NCI-H187 treated with DMSO at 0.1 percent for 48 hours (cell line): ENCODE measurements around the gene GSE1.

ENCODE experiments used
- DNase-seq: peaks from one replicate; lab custom pipeline; 2025; lab: John Stamatoyannopoulos, UW

GSE1 gene

DNA sequence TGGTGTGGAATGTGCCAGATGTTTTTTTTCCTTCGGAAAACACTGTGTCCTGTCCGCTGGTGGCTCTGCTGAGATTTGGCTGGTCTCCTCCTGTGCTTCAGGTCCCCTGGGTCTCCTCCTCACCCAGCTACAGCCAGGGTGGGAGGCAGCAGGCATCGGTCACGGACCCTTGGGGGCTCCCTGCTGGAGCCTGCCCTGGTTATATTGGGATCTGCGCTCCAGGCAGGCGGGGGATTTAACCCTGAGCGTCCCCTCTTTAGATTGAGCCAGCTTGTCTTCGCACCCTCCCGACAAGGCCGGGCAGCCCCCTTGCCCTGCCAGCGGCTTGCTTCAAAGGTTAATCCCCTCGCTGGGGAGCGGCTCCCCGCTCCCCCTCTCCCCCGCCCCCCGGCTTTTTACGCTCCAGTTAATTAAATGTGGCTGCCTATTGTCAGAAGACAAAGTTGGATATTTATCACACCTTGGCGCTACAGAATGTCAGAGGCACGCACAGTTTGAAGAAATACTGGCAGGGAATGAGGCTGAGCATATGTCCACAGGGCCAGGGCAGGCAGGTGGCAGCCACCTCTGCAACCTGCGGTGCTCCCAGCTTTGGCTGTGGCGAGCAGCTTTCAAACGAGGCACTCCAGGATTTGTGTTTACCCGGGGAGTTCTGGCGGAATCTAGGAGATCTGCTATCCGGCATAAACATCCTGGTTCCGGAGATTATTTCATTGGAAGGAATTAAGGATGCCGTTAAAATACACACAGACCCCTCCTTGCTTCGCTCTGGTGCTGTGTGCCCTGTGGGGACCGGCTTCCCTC, 38.2 kb upstream of the GSE1 start:
- no peak for DNase-seq

DNA sequence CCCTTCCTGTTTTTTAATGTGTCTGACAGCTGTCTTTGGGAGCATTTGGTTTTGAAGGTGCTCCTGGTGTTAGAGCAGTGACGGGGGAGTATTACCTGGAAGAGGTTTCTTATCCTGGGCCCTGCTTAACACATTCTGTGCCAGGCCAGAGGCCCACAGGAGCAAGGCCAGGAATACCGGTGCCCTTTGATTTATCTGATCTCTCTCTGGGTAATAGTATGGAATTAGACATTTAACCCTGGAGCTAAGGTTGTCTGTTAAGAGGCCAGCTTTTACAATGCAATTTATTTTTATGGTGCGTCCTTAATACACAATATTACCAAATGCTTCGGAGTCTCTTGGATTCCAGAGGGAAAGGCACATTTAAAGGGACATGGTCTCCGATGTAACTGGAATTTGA, 37.2 kb upstream of the GSE1 start:
- DNase-seq, result no peak

DNA sequence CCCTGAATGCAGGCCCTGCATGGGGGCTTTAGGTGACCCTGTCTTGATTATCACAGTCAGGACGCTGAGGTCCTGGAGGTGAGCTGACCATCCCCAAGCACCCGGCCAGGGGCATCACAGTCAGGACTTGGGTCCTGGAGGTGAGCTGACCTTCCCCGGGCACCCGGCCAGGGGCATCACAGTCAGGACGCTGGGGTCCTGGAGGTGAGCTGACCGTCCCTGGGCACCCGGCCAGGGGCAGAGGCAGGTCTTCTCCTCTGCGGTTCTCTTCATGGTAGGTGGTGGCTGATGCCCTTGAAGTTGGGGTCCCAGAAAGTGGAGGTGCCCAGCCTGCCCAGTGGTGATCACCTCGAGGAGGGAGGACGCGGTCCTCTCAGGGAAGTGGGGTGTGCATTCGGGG, 36.2 kb upstream of the GSE1 start:
- no peak for DNase-seq

DNA sequence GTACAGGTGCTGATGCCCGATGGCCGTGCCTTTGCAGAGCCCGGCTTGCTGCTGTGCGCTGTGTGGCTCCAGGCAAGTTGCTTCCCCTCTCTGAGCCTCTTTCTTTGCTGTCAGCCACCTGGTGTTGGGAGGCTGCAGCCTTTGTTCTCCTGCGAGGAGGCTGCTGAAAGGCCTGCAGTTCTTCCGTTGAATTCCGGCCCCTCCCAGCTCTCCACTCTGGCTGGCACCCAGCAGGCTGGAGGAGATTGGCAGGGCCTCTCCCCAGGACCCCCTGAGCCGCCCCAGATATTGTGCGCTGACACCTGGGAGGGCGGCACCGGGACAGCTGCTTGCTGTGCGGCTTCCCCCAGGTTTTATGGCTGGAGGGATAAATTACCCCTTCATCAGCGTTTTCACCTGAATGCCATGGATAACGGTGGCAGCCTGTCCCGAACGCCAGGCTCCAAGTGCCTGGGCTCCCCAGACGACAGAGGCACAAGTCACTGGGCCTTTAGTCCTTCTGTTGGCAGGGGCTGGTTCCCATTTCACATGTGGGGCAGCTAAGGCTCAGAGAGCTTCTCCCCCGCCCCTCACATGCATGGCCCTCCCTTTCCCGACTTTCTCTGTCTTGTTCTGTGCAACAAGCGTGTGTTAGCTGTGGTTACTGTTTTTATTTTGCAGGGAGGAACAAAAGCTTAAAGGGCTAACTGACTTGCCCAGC, 35.1 kb upstream of the GSE1 start:
- DNase-seq, result no peak

DNA sequence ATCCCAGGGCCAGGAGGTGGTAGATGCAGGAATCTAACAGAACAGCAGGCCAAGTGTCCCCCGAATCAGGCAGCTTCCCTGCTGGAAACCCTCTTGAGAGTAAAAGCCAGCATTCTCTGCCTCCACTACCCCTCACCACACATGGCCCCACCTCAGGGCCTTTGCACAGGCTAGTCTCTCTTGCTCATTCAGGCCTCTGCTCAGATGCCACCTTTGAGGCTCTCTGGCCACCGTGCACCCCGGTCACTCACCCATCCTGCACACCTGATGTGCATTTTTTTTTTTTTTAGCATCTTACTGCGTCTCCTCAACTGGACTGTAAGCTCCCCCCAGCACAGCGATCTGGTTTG, 34.5 kb upstream of the GSE1 start:
- DNase-seq, result no peak

DNA sequence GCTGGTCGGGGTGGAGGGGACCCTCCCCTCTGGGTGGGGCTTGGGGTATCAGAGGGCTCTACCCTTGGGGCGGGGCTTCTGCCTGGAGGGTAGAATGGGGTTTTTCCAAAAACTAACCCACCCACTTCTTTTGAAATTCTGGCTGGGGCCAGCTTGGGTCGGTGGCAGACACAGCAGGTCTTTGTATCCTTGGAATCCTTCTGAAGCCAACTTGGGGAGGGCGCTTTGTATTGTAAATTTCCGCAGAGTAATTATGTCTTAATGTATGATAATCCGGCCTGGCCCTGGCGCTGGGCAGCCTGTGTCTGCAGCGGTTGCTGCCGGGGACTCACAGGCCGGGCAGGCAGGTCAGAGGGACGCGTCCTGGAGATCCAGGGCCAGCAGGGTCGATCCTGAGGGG, 33.9 kb upstream of the GSE1 start:
- DNase-seq, result no peak

DNA sequence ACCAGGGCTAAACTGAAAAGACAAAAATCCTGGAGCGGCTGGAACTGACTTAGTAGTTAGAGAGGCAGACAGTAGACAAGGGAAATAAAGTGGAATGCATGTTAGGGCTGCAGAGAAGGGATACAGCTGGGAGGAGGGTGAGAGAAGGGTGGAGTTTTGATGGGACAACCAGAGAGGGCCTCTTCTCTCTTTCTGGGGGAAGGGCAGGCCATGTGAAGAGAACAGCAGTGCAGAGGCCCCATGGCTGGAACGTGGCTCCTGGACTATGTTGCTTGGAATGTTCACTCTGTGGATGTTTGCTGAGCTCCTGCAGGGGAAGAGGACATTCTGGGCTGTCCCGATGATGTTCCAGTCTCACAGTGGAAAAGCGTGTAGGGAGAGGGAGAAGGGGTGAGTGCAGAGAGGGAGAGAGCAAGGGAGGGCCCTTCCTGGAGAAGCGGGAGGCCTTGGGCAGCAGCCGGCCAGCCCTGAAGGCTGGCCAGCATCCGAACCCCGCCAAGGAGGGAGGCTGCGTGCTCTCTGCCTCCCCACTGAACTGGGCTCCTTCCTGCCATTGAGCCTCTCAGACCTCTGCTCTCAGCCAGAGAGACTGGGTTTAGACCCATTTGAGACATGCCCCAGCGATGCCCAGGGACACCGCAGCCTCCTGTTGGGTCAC, 33.1 kb upstream of the GSE1 start:
- no peak for DNase-seq

DNA sequence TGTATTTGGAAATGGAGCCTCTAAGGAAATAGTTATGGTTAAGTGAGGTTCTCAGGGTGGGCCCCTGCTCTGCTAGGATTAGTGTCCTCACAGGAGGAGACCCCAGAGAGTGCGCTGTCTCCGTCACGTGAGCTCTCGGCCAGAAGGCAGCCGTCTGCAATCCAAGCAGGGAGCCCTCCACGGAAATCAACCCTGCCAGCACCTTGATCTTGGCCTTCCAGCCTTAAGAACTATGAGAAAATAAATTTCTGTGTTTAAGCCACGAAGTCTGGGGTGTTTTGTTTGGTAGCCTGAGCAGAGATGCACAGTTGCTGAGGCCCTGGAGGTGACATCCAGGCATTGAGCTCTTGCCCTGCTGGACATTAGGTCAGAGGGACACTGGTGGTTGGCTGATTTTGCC, 32.4 kb upstream of the GSE1 start:
- DNase-seq, result no peak

DNA sequence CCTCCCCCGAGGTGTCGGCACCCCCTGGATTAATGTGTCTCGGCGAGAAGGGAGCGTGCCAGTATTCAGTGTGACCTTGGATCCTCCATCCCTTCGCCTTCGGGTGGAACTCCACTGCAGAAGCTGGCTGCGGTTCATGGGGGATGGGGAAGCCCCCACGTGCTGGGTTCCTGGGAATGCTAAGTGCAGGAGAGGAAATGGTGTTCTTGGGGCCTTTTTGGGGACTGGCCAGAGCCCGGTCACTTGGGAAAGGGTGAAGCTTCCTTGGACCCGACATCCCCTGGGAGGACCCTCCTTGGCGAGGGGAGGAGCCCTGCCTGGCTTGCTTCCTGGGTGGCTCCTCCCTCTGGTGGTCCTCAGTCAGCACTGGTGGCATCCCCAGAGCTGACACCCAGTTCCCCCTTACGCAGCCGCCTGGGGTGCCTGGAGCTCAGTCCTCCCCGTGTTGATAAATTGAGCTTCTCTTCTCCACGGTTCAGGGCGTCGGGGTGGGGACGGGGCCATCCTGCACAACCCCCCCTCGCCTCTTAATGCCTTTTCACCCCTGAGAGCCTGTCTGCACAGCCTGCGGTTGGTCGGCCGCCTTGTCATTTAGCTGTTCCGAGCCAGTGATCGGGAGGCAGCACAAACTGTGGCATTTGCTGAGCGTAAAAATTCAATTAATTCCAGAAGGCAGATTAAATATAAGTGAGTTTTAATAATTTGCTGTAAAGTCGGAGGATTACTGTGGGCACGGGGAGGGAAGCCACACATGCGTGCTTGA, 30.7 kb upstream of the GSE1 start:
- no peak for DNase-seq

DNA sequence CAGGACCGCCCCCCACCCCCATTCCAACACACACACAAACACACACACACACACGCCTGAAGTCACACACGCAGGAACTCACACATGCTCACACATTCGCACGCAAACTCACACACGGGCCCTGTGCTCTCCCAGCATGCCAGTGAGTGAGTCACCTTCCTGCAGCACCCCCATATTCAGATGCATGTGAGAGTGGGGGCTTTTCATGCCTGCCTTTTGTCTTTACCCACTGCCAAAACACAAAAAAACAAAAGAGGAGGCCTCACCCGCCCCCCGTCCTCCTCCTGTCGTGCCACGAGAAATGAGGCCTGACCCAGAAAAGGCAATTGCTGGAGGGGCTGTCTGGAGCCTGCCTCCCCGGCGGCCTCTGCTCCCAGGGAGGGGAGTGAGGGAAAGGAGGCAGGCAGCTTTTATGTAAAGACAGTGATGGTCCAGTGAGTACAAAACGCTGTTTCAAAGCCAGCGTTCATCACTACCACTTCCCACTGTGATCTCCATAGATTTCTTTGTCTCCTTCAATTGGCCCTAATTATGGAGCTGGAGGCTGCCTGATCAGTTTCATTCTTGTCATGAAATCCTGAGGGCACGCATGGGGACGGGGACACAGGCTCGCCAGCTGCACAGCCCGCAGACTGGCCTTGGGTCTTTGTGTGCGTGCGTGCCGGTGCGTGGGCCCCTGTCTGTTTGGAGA, 29.5 kb upstream of the GSE1 start:
- DNase-seq, result no peak

DNA sequence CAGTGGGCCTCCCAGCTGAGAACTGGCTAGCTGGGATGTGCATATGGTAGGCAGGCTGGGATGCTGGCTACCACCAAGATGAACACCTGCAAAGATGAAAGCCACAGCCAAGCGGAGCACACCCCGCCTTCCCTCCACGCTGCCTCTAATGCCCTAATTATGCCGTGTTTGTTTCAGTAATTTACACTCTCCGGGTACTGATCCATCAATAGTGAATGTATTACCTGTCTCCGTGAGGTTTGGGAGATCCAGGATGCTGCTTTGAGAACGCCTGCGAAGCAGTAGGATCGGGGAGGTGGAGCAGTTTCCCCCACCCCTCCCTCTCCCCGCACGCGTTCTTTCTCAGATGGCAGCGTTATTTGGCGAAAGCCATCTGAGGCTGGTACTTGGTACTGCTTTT, 28.9 kb upstream of the GSE1 start:
- DNase-seq, result no peak

DNA sequence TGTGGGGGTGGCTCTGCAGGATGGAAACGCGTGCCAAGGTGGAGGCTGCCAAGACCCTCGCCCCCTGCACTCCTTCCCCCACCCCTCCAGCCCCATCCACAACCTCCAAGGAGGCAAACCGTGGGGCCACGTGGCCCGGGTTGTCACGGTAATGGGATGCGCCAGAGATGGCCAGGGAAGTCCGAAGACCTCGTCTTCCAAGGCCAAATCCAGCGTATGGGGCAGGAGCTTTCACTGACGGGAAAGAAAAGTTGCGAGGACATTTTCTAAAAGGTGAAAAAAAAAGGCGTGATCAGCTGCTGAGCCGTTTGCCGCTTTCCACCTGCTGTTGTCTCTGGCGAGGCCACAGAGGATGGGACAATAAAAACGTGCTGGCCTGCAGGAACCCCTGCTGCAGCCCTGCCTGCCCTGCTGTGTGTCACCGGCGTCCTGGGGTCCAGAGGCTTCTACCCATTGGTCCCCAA, 28.3 kb upstream of the GSE1 start:
- DNase-seq, result no peak

DNA sequence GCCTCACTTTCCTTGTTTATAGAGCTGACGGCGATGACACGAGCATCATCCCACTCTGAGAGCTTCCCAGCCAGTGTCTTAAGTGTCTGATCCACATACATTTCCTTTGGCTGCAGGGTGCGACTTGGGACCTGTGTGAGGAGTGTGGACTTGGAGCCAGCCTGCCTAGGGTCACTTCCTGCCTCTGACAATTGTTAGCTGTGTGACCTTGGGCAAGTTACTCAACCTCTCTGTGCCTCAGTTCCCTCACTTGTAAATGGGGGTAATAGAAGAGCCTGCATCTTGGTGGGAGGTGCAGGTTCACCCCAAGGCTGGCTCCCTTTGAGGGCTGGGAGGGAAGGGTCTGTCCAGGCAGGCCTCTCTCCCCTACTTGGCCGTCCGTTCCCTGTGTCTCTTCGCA, 27.4 kb upstream of the GSE1 start:
- DNase-seq, result no peak

DNA sequence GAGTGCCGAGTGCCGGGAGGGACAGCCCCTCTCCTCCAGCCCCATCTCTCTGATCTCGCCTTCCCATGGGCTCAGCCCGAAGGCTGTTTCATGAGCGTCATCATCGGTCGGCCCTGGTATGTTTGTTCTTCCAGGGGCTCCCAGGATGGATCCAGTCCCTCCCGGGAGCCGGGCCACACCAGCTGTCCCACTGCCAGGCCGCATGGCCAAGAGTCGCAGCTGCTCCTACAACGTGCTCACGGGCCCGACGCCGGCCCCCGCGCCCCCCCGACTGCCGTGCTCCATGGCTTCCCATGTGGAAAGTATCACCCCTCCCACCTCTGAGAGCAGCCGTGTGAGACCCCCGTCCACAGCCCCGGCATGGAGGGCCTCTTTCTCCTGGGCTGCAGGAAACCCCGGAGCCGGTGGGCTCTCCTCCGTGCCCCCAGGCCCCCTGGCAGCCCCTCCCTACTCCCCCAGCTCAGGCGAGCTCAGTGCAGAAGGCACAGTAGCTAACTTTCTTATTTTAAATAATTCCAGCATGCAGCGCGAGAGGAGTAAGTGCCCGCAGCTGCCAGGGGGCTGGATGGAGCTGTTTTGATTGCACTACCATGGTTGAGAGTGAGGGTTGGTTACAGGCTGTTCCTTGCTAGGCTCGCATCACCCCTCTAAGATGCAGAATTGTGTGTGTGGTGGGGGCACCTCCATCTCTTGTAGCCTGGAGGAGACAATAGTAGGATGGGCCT, 26.6 kb upstream of the GSE1 start:
- DNase-seq, result no peak

DNA sequence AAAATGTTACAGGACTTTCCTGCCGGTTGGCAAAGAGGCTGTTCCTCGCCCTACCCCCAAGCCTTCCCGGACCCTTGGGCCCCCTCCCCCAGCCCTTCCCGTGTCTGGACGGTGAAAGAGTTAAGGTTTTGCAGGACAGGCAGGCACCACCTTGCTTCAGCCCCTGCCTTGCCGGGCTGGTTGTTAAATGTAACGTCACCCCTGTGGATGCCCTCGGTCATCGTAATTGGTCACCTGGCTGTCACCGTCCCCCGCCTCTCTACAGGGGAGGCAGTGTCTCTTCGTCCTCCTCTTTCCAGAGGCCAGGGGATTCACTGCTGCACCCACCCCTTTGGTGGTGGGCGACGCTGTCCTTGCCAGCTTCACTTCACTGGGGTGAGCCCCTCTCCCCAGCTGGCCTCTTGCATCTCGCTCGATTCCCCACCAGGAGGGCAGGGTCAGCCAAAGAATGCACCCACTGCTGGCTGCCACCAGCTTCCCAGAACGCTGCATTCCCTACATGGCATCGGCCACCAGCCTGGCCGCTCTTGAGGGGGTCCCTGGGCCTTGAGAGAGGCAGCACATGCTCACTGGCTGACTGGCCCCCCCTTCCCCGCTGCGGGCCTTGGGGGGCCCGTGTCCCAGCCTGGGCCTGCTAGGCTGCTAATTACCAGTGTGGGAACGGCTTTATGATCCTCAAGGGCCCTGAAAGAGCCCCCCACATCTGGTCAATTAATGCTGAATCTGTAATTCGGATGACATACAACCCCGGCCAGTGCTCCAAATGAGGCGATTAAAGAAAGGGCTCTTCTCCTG, 25.2 kb upstream of the GSE1 start:
- DNase-seq, result no peak

DNA sequence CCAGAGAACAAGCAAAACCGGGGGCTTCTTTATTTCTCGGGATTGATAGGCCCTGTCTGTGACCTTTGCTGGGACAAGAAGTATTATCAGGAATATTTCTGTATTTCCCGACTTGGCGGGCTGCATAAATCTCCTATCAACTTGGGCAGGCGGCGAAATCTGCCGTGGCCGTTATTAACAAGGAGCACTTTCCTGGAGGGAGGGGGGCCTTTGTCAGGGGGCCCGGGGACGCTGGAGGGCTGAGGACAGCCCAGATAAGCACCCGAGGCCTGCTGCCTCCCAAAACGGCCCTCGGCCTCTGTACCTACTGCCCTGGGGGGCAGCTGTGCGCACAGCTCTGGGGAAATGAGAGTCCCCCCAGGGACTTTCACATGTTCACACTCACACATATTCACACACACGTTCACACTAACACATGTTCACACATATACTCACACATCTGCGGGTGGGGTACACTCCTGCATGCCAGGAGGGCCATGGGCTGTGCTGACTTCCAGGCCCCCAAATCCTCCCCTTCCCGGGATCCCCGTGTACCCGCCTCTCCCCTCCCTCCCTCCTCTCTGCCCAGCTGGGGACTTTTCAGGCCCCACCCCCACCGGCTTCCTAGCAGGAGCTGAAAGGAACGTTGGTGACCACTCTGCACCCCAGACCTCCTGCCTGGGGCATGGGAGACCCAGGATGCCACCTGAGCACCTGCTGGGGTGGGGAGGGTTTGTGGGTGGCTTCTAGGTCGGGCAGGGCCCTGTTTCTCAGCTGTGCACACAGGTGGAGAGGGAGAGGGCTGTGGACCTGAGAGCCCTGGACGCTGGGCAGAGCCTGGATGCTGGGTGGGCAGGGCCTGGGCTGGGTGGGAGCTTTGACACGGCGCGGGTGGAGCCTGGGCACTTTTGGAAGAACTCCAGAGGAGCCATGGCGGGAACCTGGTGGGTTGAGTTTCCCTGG, 24.3 kb upstream of the GSE1 start:
- no peak for DNase-seq

DNA sequence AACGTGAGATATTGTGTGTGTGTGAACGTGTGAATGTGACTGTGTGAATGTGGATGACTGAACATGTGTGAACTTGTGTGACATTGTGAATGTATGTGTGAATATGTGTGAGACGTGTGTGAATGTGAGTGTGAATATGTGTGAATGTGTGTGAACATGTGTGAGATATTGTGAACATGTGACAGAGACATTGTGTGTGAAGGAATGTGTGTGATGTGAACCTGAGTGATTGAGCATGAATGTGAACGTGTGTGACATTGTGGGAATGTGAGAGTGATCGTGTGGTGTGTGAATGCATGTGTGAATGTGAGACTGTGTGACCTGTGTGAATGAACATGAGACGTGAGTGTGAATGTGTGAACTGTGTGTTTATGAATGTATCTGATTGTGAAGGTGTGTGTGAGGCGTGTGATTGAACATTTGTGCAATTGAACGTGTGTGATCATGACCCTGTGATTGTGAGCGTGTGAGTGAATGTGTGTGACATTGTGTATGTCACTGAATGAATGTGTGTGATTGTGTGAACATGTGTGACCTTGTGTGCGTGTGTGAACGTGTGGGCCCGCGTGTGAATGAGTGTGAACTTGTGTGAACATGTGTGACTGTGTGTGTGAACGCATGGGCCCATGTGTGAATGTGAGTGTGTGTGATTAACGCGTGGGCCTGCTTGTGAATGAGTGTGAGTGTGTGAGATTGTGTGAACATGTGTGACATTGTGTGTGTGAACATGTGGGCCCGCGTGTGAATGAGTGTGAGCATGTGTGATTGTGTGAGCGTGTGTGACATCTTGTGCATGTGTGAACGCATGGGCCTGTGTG, 23.2 kb upstream of the GSE1 start:
- DNase-seq, result no peak

DNA sequence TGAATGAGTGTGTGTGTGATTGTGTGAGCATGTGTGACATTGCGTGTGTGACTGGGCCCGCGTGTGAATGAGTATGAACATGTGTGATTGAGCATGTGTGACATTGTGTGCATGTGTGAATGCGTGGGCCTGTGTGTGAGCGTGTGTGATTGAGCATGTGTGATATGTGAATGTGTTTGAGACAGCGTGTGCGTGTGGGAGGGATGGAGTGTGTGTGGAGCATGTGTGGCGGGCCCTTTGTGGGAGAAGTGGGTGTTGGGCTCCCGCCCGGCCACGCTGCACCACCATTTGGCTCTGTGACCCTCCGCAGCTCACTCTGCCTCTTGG, 22.7 kb upstream of the GSE1 start:
- no peak for DNase-seq

DNA sequence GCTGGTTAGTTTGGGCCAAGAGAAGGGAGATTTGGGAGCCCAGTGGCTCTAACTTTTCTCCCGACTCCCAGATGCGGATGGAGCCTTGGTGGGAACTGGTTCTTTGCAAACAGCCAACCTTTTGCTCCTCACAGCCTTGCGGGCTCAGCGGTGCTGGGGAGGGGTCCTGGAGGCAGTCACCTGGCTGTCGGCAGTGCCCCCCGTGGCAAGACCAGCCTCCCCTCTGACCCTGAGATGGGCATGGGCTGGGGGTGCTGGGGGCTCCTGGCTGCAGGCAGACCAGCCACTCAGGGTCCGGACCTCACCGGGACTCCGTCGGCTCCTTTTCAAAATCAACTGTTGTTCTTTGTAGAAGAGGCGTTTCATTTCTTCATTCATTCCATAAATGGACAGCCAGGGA, 21.7 kb upstream of the GSE1 start:
- DNase-seq, result no peak
